Stimulated activated CD4-positive, alpha-beta T cell treated with anti-CD3 and anti-CD28 coated beads, TNF-alpha, amount 100 ng/mL, for 48 hours (primary cell): ENCODE results near the gene TMEM238.

Source experiments
- DNase-seq, 3 donors: peaks; one replicate each; pipeline ENCODE4 v3.0.0-alpha.2; 2020; ENCODE audit warnings: low read depth in 3 of 3

Gene TMEM238

DNA sequence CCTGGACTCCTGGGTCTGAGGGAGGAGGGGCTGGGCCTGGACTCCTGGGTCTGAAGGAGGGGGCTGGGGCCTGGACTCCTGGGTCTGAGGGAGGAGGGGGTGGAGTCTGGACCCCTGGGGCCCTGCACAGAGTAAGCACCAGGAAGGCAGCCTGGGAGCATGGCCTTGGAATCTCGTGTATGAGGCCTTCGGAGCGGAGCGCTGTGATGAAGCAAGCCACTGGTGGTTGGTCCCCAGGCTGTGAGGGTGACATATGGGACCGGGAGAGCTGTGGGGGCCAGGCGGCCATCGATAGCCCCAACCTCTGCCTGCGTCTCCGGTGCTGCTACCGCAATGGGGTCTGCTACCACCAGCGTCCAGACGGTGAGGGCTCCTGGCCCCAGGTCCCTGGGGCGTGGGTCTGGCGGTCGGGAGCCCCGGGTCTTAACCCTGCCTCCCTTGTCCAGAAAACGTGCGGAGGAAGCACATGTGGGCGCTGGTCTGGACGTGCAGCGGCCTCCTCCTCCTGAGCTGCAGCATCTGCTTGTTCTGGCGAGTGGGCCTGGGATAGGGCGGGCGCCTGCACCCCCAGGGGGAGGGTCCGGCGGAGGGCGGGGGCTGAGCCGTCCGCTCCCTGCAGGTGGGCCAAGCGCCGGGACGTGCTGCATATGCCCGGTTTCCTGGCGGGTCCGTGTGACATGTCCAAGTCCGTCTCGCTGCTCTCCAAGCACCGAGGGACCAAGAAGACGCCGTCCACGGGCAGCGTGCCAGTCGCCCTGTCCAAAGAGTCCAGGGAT, 6.5 kb downstream of the TMEM238 start:
- DNase-seq = no peak

DNA sequence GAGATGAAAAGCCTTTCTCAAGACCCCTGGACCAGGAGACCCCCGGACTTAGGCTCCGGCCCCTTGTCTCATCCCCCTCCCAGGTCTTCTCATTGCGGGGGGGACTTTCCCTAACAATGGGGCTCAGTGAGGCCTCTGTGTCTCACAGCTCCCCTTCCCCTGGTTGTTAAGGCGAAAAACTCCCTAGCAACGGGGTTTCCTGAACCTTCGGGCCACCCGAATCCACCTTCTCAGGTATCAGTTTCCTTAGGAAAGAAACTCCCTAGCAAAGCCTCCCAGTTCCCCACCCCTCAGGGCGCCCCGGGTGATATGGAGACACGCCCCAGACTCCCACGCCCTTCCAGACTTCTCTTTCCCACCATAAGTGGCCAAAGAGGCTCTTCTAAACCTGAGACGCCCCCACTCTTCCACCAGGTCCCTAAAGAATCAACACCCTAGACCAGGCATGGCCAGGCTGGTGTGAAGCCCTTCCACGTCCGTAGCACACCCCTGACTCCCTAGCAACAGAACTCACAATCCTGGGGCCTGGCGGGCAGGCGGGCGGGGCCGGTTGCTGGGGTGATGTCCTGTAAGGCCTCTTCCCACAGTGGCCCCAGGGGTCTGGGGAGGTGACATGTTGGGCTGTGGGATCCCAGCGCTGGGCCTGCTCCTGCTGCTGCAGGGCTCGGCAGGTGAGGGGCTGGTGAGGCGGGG, 7.7 kb downstream of the TMEM238 start, which contains the start of gene TMEM190:
TMEM190 (plus strand) TSS at position 586 of the 693 bp plus-strand sequence; CDS start at position 614, 28 bp downstream.
- DNase-seq = no peak

DNA sequence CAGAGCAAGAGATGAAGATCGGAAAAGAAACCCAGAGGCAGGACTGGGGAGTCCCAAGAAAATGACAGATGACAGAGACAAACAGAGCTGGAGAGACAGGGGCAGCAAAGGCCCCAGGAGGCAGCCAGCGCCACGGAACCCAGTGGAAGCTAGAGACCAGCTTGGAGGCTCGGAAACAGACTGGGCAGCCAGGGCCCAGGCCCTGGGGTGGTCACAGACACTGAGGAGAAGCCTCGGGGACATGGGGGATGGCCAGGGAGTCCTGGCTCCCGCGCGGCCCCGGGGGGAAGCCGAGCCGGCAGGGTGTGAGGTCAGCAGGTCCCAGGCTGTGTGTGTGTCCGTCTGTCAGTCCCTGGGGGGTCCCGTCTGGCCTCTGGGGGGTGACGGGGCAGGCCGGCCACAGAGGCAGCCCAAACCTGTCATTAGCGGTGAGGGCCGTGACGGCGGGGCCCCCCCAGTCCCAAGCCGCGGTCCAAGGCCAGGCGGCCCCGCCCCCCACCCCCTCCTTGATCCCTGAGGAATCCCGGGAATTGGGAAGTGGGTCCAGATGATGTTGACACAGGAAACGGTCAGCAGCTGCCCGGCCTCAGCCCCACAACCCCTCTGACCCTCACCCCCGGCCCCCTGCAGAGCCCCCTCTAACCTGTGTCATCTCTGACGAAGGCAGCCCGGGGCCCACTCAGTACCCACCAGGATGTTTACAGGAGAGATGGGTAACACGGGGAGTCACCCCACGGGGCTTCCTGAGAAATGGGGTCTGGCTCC, 9.9 kb downstream of the TMEM238 start:
- no peak for DNase-seq

DNA sequence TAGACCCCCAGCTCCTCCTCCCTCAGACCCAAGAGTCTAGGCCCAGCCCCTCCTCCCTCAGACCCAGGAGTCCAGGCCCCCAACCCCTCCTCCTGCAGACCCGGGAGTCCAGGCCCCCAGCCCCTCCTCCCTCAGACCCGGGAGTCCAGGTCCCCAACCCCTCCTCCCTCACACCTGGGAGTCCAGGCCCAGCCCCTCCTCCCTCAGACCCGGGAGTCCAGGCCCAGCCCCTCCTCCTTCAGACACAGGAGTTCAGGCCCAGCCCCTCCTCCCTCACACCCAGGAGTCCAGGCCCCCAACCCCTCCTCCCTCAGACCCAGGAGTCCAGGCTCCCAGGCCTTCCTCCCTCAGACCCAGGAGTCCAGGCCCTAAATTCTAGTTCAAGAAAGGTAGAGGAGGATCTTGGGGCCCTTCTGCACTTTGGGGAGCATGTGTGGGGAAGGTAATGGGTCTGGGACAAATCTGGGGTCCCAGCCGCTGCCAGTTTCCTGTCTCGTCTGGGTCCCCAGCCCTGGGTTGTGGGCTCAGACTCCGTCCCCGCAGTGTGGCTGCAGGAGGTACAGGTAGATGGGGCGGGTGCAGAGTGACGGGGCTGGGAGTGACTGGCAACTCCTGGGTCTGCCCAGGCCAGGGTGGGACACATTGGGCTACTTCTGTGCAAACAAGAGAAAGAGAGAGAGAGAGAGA, 10.6 kb downstream of the TMEM238 start:
- DNase-seq = no peak

DNA sequence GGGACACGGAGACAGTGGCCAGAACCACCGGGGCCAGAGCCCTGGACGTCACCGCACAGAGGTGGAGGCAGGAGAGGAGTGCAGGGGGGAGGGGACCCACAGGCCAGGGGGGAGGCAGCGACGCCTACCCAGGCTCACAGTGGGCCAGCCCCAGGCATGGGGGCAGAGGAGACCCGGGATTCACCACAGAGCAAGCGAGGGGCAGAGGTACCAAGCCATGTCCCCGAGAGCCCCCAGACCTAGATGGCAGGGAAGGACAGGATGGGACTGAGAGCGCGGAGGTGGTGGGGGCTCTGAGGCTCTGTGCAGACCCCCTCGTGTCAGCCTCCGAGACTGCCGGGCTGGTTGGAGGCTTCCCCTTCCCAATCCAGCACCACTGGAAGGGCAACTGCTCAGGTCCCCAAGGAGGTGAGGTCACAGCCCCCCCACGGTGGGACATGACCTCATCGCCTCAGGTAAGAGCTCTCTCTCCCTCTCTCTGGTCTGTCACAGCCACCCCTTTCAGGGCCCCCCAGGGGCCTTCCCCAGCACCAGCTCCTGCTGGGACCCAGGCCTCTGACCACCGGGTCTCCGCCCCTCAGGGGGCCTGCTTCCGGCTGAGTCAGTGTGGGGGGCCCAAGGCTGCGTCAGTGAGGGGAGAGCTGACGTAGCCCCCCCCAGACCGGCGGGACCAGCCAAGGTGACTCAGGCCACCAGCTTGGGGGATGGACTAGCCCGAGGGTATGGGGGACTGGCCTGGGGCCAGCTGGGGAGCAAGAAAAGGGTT, 11.6 kb downstream of the TMEM238 start:
- DNase-seq = no peak

DNA sequence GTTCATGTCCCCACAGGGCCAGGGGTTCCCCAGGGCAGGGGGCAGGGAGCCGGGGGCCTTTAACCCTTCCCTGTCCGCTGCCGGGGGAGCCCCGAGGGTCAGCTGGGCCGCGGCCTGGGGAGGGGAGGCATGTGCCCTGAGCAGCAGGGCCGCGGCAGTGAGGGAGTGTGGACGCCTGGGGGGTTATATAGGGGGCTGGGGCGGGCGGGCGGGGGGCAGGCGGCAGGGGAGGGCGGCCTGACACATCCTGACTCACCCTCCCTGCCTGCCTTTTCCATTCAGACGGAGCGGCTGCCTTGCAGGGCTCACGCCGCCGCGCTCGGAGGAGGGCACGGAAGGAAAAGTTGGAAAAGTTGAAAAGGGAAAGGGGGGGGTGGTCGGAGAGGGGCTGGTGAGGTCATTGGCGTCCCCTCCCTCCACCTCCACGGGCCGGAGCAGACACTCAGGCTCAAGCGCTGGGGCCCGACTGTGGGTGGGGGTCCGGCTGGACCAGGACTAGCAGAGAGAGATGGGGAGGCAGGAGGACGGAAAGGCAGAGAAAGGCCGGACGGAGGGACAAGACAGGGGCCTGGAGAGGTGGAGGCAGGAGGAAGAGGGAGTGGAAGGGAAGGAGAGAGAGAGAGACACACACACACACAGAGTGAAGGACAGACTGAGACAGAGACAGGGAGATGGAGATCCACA, 13.6 kb downstream of the TMEM238 start, which contains the start of gene IL11:
IL11 (minus strand) TSS at position 159 of the 684 bp plus-strand sequence; CDS start at position 6, 153 bp downstream.
- no peak for DNase-seq

DNA sequence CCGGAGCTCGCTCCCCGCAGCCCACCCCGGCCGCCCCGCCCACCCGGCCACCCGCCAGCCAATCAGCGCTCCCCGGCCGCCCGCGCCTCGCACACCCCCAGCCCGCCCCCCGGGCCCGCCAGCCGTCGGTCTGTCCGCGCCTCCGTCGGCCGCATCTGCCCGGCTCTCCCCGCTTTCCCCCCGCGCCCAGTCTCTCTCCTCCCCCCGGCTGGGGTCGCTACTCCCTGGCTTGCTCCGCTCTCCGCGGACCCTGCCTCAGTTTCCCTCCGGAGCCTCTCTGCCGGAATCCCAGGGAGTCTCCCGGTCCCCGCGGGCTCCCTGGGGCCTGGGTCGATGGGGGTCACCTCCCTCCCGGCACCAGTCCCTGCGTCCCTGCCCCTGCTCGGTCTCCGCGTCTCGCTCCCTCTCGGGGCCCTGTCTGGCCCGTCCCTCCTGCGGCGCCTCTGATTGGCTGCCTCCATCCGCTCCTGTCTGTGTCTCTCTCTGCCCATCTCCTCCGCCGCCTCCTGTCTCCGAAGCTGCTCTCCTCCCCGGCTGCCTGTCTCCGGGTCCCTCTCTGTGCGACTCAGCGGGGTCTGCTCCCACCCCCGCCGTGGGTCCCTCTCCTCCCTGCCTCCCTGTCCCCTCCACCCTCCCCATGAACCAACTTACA, 14.3 kb downstream of the TMEM238 start:
- no peak for DNase-seq

DNA sequence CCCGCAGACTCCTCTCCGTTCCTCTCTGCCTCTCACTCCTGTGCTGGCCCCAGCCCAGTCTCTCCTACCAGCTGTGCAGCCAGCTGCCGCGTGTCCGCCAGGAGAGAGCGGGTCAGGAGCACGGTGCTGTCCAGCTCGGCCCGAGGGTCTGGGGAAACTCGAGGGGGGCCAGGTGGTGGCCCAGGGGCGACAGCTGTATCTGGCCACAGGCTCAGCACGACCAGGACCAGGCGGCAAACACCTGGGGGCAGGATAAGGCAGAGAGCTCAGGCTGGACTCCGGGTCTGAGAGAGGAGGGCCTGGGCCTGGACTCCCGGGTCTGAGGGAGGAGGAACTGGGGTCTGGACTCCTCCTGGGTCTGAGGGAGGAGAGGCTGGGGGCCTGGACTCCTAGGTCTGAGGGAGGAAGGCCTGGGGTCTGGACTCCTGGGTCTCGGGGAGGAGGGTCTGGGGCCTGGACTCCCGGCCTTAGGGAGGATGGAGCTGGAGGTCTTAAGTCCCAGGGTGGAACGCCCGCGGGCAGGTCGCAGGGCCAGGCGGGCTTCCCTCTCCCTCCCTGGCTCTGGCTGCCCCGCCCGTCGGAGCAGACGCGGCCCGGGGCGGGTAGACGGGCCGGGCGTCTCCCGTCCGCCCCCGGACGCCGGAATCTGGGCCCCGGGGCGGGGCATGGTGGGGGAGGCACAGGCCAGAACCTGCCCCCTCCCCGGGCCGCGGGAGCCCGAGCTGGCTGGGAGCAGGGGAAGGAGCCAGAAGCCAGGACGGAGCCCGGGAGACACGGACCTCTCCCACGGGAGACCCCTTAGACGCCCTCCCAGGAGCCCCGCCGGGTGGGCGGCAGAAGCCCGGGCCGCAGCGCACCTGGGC, 15.2 kb downstream of the TMEM238 start:
- DNase-seq = no peak

DNA sequence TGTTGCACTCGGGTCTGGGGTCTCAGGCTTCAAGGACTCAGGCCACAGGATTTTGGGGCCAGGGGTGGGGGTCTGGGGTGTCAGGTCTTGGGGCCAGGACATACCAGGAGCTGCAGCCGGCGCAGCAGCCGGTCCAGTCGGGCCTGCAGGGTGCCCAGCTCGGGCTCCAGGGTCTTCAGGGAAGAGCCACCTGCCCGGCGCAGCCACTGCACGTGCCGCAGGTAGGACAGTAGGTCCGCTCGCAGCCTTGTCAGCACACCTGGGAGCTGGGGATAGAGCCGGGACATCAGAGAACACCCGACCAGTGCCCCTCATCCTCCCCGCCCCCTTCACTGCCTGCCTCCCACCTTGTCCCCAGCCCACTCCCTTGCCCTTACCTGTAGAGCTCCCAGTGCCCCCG, 16.0 kb downstream of the TMEM238 start:
- DNase-seq = no peak

DNA sequence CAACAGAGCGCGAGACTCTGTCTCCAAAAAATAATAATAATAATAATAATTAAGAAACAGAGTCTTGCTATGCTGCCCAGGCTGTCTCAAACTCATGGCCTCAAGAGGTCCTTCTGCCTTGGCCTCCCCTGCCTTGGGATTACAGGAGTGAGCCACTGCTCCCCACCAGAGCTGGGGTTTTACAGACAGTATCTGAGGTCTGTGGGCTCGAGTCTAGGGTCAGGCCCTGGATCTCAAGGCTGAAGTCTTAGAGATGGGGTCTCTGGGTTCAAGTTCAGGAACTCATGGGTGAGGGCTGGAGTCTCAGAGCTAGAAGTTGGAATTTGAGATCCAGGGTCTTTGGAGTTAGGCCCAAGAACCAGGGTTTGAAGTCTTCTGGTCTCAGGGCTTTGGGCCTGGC, 17.3 kb downstream of the TMEM238 start:
- DNase-seq = no peak

DNA sequence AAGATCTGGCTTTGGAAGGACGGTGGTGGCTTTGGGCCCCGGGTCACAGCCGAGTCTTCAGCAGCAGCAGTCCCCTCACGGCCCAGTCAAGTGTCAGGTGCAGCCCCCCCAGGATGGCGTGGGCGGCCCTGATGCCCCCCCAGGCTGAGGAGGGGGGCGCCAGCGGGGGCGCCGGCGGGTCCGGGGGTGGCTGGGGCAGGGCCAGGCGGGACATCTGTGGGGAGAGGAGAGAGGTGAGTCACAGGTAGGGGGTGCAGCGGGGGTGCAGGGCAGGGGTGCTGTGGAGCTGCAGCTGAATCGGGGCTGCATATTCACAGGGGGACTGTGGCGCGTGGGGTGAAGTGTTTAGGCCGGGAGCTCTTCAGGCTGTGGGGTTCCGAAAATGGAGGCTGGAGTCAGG, 18.1 kb downstream of the TMEM238 start:
- DNase-seq = no peak

DNA sequence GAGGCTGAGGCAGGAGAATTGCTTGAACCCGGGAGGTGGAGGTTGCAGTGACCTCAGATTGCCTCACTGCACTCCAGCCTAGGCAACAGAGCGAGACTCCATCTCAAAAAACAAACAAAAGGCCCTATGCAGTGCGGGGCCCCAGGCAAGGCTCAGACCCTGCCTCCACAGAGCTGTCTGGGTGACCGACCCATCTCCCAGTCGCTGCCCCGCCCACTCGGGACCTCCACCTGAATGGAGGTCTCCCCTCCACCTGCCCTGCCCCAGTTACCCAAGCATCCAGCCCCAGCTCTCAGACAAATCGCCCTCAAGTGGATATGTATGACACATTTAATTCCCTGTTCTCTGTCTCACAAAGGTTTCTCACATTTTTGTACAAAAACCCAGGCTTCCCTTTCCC, 18.8 kb downstream of the TMEM238 start:
- no peak for DNase-seq

DNA sequence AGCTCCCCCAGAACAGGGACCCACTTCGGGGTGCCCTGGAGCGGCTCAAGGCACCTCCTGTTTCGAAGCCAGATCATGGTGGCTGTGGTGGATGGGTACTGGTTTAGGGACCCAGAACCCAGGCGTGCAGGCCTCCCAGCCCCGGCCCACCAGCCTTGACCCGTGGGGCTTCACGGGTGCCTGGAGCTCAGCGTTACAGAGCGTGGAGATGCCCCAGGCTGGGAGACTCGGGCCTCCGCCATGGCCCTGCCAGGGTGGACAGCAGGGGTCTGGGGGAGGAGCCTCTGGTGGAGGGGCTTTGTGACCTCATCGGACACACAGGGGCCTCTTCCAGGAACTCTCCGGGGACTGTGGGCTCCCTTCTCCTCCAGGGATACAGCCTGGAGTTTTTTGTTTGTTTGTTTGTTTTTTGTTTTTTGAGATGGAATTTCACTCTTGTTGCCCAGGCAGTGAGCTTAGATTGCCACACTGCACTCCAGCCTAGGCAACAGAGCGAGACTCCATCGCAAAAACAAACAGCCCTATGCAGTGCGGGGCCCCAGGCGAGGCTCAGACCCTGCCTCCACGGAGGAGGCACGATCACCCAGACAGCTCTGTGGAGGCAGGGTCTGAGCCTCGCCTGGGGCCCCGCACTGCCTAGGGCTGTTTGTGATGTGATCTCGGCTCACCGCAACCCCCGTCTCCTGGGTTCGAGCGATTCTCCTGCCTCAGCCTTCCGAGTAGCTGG, 20.9 kb downstream of the TMEM238 start, which contains the start of gene GARIN5B:
GARIN5B (minus strand) TSS at position 271 of the 727 bp plus-strand sequence; CDS start at position 77, 194 bp downstream.
- DNase-seq = no peak

DNA sequence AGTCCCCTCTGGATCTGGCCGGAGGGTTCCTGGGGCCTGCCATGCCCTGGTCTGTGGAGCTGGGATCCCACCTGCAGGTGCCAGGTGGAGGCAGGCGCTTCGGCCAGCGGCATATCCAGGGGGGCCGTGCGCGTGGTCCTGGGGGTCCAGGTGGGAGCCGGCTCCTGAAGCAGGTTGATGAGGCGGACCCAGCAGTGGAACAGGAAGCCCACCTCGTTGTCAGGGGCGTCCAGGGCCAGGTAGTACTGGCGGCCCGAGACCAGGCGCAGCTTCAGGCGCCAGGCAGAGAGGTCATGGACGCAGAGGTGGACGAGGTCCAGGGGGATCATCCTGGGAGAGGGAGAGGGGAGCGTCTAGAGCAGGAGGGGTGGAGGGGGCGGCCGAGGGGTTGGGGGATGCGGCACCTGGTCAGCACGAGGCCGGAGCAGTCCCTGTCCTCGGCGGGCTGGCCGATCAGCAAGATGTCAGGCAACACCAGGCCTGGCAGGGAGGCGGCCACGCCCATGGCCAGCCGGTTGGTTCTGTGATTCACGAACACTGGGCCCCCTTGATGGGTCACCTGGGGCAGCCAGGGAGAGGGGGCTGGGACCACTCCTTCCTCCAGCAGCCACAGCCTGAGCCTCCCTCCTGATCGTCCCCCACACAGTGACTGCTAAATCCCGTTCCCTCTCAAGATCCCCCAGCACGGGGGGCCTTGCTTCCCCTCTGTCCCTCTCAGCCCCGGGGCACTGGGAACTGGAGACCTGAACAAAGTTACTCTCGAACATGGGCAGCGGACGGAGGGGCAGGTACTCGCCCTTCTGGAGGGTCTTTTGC, 21.7 kb downstream of the TMEM238 start:
- no peak for DNase-seq

DNA sequence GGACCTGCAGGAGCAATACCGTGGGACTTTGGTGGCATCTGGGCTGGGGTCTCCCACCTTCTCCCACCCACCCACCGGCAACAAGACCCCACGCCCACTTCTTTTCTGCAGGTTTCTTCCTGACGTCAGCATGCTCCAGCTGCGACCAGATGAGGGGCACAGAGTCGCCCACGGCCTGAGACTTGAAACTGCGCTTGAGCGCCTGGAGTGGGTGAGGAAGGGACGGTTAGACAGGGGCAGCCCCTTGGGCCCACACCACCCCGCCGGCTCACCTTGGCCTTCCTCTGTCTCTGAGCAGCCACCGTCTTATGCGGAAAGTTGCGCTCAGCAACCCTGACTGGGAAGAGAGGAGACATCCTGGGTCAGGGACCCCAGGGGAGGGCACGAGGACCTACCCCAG, 23.2 kb downstream of the TMEM238 start:
- no peak for DNase-seq

DNA sequence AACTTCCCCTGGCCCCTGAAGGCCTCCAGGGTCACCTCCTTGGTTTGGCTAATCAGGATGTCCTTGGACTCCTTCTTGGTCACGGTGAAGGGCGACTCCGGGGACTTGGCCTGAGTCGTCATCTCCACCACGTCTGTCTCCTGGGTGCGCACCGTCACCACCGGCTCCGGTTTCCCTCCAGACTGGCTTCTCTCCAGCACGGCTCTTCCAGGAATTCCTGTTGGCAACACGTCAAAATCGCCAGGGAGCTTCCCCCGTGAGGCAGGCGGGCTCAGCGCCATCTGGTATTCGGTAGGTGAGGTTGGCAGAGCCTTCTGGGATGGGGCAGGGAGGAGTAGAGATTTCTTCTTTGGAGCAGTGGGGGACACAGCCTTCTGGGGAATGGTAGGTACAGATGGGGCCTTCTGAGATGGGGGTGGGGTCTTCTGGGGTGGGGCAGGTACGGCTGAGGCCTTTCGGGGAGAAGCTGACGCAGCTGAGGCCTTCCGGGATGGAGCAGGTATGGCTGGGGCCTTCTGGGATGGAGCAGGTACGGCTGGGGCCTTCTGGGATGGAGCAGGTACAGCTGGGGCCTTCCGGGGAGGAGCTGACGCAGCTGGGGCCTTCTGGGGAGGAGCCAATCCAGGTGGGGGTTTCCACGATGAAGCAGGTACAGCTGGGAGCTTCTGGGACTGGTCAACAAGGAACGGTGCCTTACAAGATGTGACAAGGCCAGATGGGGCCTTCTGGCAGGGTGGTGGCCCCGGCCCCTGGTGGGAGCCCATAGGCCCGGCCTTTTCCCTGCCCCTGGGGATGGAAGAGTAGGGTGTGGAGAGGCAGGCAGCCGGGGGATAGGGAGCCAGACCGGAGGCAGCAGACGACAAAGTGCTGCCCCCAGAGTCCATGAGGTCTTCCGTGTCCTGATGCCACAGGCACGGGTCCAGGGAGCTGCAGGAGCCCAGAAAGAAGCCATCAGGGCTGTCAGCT, 24.9 kb downstream of the TMEM238 start:
- no peak for DNase-seq
